Body of pancreas (tissue), 4 donors: Measurements from ENCODE around the gene CHMP1B.
"Not testable (repeated sequence)": the region's sequence is repeated elsewhere in the genome, so short reads cannot be mapped to it uniquely, and the experiment has no call there.

Experiments used
- POLR2A ChIP-seq, 3 donors: fragments of 450-650 bp; IDR thresholded peaks; one replicate each; pipeline ENCODE4 v1.6.1; 2016; ENCODE audit warnings: antibody characterized with exemption in 3 of 3, mild to moderate bottlenecking in 2 of 3
- TF ChIP-seq, protein P1 (sequence below), 7 experiments: fragments of 450-650 bp in 4 of 7; fragments of 200-600 bp in 3 of 7; sonication (generic) in 3 of 7; IDR thresholded peaks; one replicate each; pipeline ENCODE4 v1.5.1; 2016 to 2019; ENCODE audit warnings: antibody characterized with exemption in 7 of 7

DNA sequence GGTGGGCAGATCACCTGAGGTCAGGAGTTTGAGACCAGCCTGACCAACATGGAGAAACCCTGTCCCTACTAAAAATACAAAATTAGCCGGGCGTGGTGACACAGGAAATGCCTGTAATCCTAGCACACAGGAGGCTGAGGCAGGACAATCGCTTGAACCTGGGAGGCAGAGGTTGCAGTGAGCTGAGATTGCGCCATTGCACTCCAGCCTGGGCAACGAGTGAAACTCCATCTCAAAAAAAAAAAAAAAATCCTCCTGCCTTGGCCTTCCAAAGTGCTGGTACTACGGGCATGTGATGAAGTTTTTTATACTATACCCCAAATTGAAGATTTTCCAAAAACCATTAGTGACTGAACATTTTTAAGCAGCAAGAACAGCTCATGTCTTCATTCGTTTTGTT lies 41.2 kb downstream of the CHMP1B start:
- TF ChIP-seq, protein P1, sequence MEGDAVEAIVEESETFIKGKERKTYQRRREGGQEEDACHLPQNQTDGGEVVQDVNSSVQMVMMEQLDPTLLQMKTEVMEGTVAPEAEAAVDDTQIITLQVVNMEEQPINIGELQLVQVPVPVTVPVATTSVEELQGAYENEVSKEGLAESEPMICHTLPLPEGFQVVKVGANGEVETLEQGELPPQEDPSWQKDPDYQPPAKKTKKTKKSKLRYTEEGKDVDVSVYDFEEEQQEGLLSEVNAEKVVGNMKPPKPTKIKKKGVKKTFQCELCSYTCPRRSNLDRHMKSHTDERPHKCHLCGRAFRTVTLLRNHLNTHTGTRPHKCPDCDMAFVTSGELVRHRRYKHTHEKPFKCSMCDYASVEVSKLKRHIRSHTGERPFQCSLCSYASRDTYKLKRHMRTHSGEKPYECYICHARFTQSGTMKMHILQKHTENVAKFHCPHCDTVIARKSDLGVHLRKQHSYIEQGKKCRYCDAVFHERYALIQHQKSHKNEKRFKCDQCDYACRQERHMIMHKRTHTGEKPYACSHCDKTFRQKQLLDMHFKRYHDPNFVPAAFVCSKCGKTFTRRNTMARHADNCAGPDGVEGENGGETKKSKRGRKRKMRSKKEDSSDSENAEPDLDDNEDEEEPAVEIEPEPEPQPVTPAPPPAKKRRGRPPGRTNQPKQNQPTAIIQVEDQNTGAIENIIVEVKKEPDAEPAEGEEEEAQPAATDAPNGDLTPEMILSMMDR (IDR thresholded peaks at IDR 0.05), result not testable (repeated sequence)
- not testable (repeated sequence) for TF ChIP-seq POLR2A (IDR thresholded peaks at IDR 0.05)
